ENCODE measurements around the gene CAB39. TPM values are rescaled to one million over a fixed set of nuclear protein-coding genes. Genes with fewer than 3 reads are reported as not detected.
A peak's percentile ranks its signal among the peaks of the same experiment; 100 is the strongest.

Gene CAB39
- total and polyA plus RNA-seq, 11 donors: 28.6 to 99.2 (median 84.2) TPM

- H3K4me1 ChIP-seq: peaks cover 0 to 53% (median 34%) of the 10 kb centered on the region in 12 donors
Observed at GRCh38 chr2:230759481-230760167, 47.0 kb downstream of the CAB39 start.

GRCh38 chr2:230761704-230762103 is 49.1 kb downstream of the CAB39 start:
- no peak for DNase-seq
- Histone ChIP-seq H3K36me3 (peaks cover 0 to 60% (median 49%) of the 10 kb centered on the region in 9 donors), H3K9me3 (no peaks in the 10 kb centered on the region), H3K4me3 (no peak overlapping the region), H3K4me1 (peaks cover 0 to 48% (median 30%) of the 10 kb centered on the region in 12 donors), H3K27ac (no peak overlapping the region), H3K27me3 (no peaks in the 10 kb centered on the region)
- TF ChIP-seq CTCF (IDR thresholded peaks at IDR 0.05) (no peak), POLR2A (IDR thresholded peaks at IDR 0.05) (no peak)
- no peak for ATAC-seq
- intact Hi-C loops (cut with DNase I): no loop called here
- WGBS, 4 donors: 92 to 99% (median 98%) methylated on average over 8 of the region's 8 CpGs

More at GRCh38 chr2:230759481-230760167, 47.0 kb downstream of the CAB39 start:
- H3K9me3 ChIP-seq: no peaks in the 10 kb centered on the region
- peaks cover 0 to 47% (median 42%) of the 10 kb centered on the region in 9 donors for H3K36me3 ChIP-seq
- DNase-seq: no peak
- intact Hi-C loops (cut with DNase I): loop anchor here in 1 of 10 donors (5.0 kb wide), 1 partner anchor 47 kb away; the partner anchor contains the start of gene CAB39
- H3K4me3 ChIP-seq: no peak overlapping the region
- TF ChIP-seq CTCF (IDR thresholded peaks at IDR 0.05) (no peak), POLR2A (IDR thresholded peaks at IDR 0.05) (no peak)
- no peak for ATAC-seq
- H3K27me3 ChIP-seq: no peaks in the 10 kb centered on the region
- 90 to 92% (median 91%) methylated on average over 11 of the region's 11 CpGs for WGBS, 4 donors
- H3K27ac ChIP-seq: peak overlapping the region in 1 of 12 donors; percentile 76

GRCh38 chr2:230762317-230762896 is 49.8 kb downstream of the CAB39 start:
- H3K9me3 ChIP-seq: no peaks in the 10 kb centered on the region
- ATAC-seq: peak in 2 of 4 donors; percentile 53 to 65
- H3K36me3 ChIP-seq: peaks cover 0 to 64% (median 51%) of the 10 kb centered on the region in 9 donors
- H3K27ac ChIP-seq: no peak overlapping the region
- TF ChIP-seq CTCF (IDR thresholded peaks at IDR 0.05) (peak in 7 of 12 donors; percentile 23 to 42 (median 32)), POLR2A (IDR thresholded peaks at IDR 0.05) (no peak)
- DNase-seq: no peak
- peaks cover 0 to 41% (median 23%) of the 10 kb centered on the region in 12 donors for H3K4me1 ChIP-seq
- H3K27me3 ChIP-seq: no peaks in the 10 kb centered on the region
- 80 to 87% (median 83%) methylated on average over 4 of the region's 4 CpGs for WGBS, 4 donors
- no peak overlapping the region for H3K4me3 ChIP-seq
- intact Hi-C loops (cut with DNase I): no loop called here

- H3K27ac ChIP-seq: no peak overlapping the region
- peaks cover 0 to 22% (median 9%) of the 10 kb centered on the region in 12 donors for H3K4me1 ChIP-seq
- ATAC-seq: no peak
- peaks cover 0 to 81% (median 54%) of the 10 kb centered on the region in 9 donors for H3K36me3 ChIP-seq
- intact Hi-C loops (cut with DNase I): no loop called here
- H3K27me3 ChIP-seq: no peaks in the 10 kb centered on the region
- no peak overlapping the region for H3K4me3 ChIP-seq
- WGBS, 4 donors: 88 to 98% (median 92%) methylated on average over 1 of the region's 1 CpG
- DNase-seq: no peak
- no peaks in the 10 kb centered on the region for H3K9me3 ChIP-seq
- TF ChIP-seq POLR2A (IDR thresholded peaks at IDR 0.05): no peak
- no peak for TF ChIP-seq CTCF (IDR thresholded peaks at IDR 0.05)
Observed at GRCh38 chr2:230764346-230764745, 51.7 kb downstream of the CAB39 start.
